ENCODE data around the gene AP3S2. TPM values are rescaled to one million over a fixed set of nuclear protein-coding genes. Genes with fewer than 3 reads are reported as not detected.

AP3S2 gene
- total RNA-seq, 1 experiment from 2014 or later: 53.9 TPM

Other genes with a start within 250 kb of the AP3S2 start
- gene KIF7, start 238.5 kb downstream of the AP3S2 start, total RNA-seq (2014; rRNA removed; shearing (Covaris generic)): 3.2 and 3.6 TPM in 2 replicates
- 0.29 TPM in 1 of 2 replicates, not detected in the other for gene PLIN1, start 214.6 kb downstream of the AP3S2 start, total RNA-seq (2014; rRNA removed; shearing (Covaris generic))
- 3.7 and 4.3 TPM in 2 replicates for gene PEX11A, start 203.2 kb downstream of the AP3S2 start, total RNA-seq (2014; rRNA removed; shearing (Covaris generic))
- 0.06 TPM in 1 of 2 replicates, not detected in the other for gene WDR93, start 203.2 kb downstream of the AP3S2 start, total RNA-seq (2014; rRNA removed; shearing (Covaris generic))
- 1.2 and 1.5 TPM in 2 replicates for gene MESP1, start 142.7 kb downstream of the AP3S2 start, total RNA-seq (2014; rRNA removed; shearing (Covaris generic))
- gene MESP2, start 117.7 kb downstream of the AP3S2 start, total RNA-seq (2014; rRNA removed; shearing (Covaris generic)): 0.29 and 0.54 TPM in 2 replicates
- gene ANPEP, start 79.1 kb downstream of the AP3S2 start, total RNA-seq (2014; rRNA removed; shearing (Covaris generic)): 24.3 and 31.5 TPM in 2 replicates
- 3.3 and 4.1 TPM in 2 replicates for gene ARPIN, start 19.0 kb upstream of the AP3S2 start, total RNA-seq (2014; rRNA removed; shearing (Covaris generic))
- gene ZNF710, start 107.3 kb upstream of the AP3S2 start, total RNA-seq (2014; rRNA removed; shearing (Covaris generic)): 4.5 and 12.3 TPM in 2 replicates
- 56.1 and 68.8 TPM in 2 replicates for gene IDH2, start 208.5 kb upstream of the AP3S2 start, total RNA-seq (2014; rRNA removed; shearing (Covaris generic))

All from Daoy (cell line).